Loucy (cell line): ENCODE data around the gene B3GLCT.

Experiments
- EZH2phosphoT487 ChIP-seq: fragments of 200-600 bp; IDR thresholded peaks from 2 replicates; pipeline ENCODE4 v1.6.1; 2018; ENCODE audit warnings: antibody characterized with exemption, mild to moderate bottlenecking, moderate library complexity, borderline replicate concordance
- TF ChIP-seq, protein P1 (sequence below): fragments of 200-600 bp; sonication (generic); conservative IDR thresholded peaks from 2 replicates; pipeline ENCODE4 v1.5.1; 2014; ENCODE audit warnings: mild to moderate bottlenecking, antibody characterized with exemption, low read length

DNA sequence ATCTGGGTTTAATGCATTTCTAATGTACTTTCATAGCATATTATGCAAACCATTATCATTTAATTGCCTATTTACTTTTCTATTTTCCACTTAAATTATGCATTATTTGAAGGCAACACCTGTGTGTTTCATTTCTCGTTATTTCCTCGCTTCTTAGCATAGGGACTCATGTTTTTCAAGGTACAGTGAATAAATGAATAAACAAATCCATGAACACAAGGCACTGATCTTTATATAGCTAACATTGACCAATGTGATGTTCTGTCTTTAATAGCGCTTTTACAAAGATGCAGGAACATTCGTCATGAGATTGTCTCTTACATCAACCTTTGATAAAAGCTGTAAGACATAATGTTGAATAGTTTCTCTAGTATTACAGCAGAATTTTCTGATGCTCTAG lies 121.2 kb downstream of the B3GLCT start:
- TF ChIP-seq, protein P1, sequence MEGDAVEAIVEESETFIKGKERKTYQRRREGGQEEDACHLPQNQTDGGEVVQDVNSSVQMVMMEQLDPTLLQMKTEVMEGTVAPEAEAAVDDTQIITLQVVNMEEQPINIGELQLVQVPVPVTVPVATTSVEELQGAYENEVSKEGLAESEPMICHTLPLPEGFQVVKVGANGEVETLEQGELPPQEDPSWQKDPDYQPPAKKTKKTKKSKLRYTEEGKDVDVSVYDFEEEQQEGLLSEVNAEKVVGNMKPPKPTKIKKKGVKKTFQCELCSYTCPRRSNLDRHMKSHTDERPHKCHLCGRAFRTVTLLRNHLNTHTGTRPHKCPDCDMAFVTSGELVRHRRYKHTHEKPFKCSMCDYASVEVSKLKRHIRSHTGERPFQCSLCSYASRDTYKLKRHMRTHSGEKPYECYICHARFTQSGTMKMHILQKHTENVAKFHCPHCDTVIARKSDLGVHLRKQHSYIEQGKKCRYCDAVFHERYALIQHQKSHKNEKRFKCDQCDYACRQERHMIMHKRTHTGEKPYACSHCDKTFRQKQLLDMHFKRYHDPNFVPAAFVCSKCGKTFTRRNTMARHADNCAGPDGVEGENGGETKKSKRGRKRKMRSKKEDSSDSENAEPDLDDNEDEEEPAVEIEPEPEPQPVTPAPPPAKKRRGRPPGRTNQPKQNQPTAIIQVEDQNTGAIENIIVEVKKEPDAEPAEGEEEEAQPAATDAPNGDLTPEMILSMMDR: no peak
- no peak for TF ChIP-seq EZH2phosphoT487
